HepG2 (cell line): ENCODE results near the gene HDAC10. TPM values are rescaled to one million over a fixed set of nuclear protein-coding genes. Genes with fewer than 3 reads are reported as not detected.

Source experiments
- AGO1 ChIP-seq: fragments of 200-400 bp; formaldehyde crosslinking; IDR thresholded peaks from 2 replicates; pipeline ENCODE4 v1.6.1; 2017; ENCODE audit warnings: mild to moderate bottlenecking, low read depth, low read length, moderate library complexity; ENCODE audit not compliant: poor library complexity, severe bottlenecking
- BORCS8-MEF2B ChIP-seq: sonication (generic); formaldehyde crosslinking; IDR thresholded peaks from 2 replicates; pipeline ENCODE4 v1.8.0; 2022; ENCODE audit warnings: mild to moderate bottlenecking, missing genetic modification reagents
- BRD4 ChIP-seq: sonication (generic); formaldehyde crosslinking; IDR thresholded peaks from 2 replicates; pipeline ENCODE4 v1.4.0; 2020; ENCODE audit warnings: missing genetic modification reagents
- CCAR2 ChIP-seq: fragments of 200-400 bp; formaldehyde crosslinking; optimal IDR thresholded peaks from 2 replicates; pipeline ENCODE3; 2018; ENCODE audit warnings: low read depth, mild to moderate bottlenecking, low read length, moderate library complexity
- EP300 ChIP-seq, 3 experiments: sonication (generic) in 1 of 3; formaldehyde crosslinking in 1 of 3; IDR thresholded peaks; 2 replicates each; pipeline versions ENCODE4 v1.5.1 to v1.6.1; 2011 to 2020; ENCODE audit warnings: low read depth in 2 of 3, low read length in 2 of 3, borderline replicate concordance in 1 of 3, improper control_type of control experiment in 1 of 3, mild to moderate bottlenecking in 1 of 3, missing genetic modification reagents in 1 of 3, moderate library complexity in 1 of 3
- ETS1 ChIP-seq: sonication (generic); formaldehyde crosslinking; IDR thresholded peaks from 2 replicates; pipeline ENCODE4 v1.4.0; 2020; ENCODE audit warnings: missing genetic modification reagents
- GLI4 ChIP-seq: sonication (generic); formaldehyde crosslinking; IDR thresholded peaks from 2 replicates; pipeline ENCODE4 v1.5.1; 2020; ENCODE audit warnings: missing genetic modification reagents, mild to moderate bottlenecking, moderate library complexity, borderline replicate concordance
- IKZF4 ChIP-seq: sonication (generic); formaldehyde crosslinking; IDR thresholded peaks from 2 replicates; pipeline ENCODE4 v1.5.1; 2020; ENCODE audit warnings: borderline replicate concordance, mild to moderate bottlenecking, low read depth, missing genetic modification reagents; ENCODE audit errors: not compliant biosample characterization
- MATR3 ChIP-seq: sonication (generic); formaldehyde crosslinking; IDR thresholded peaks from 2 replicates; pipeline ENCODE4 v1.4.0; 2020; ENCODE audit warnings: missing genetic modification reagents
- MBD4 ChIP-seq: IDR thresholded peaks from 2 replicates; pipeline ENCODE4 v1.6.1; 2012; ENCODE audit warnings: low read length, inconsistent platforms, borderline replicate concordance
- MED1 ChIP-seq: sonication (generic); formaldehyde crosslinking; IDR thresholded peaks from 2 replicates; pipeline ENCODE4 v1.4.0; 2020; ENCODE audit warnings: missing genetic modification reagents
- MED8 ChIP-seq: sonication (generic); formaldehyde crosslinking; IDR thresholded peaks from 2 replicates; pipeline ENCODE4 v1.8.1; 2023; ENCODE audit warnings: mild to moderate bottlenecking, missing genetic modification reagents; ENCODE audit not compliant: insufficient replicate concordance
- RCOR2 ChIP-seq: IDR thresholded peaks from 2 replicates; pipeline ENCODE4 v1.6.1; 2016; ENCODE audit warnings: missing biosample characterization, missing genetic modification reagents
- REXO4 ChIP-seq: sonication (generic); formaldehyde crosslinking; IDR thresholded peaks from 2 replicates; pipeline ENCODE4 v1.8.0; 2022; ENCODE audit warnings: missing genetic modification reagents, mild to moderate bottlenecking, borderline replicate concordance
- SETDB1 ChIP-seq: sonication (generic); formaldehyde crosslinking; IDR thresholded peaks from 2 replicates; pipeline ENCODE4 v1.5.1; 2020; ENCODE audit warnings: missing genetic modification reagents, mild to moderate bottlenecking, borderline replicate concordance
- SIX4 ChIP-seq: sonication (generic); formaldehyde crosslinking; IDR thresholded peaks from 2 replicates; pipeline ENCODE4 v1.4.0; 2020; ENCODE audit warnings: missing genetic modification reagents
- SNAI1 ChIP-seq: sonication (generic); formaldehyde crosslinking; IDR thresholded peaks from 2 replicates; pipeline ENCODE4 v1.5.0; 2020; ENCODE audit warnings: mild to moderate bottlenecking, missing genetic modification reagents, borderline replicate concordance
- SRSF4 ChIP-seq: fragments of 200-400 bp; formaldehyde crosslinking; IDR thresholded peaks from one replicate; pipeline ENCODE4 v1.6.1; 2018; ENCODE audit warnings: mild to moderate bottlenecking, low read depth, low read length, moderate library complexity; ENCODE audit not compliant: poor library complexity, severe bottlenecking
- ZKSCAN8 ChIP-seq: IDR thresholded peaks from 2 replicates; pipeline ENCODE4 v1.6.1; 2016; ENCODE audit warnings: borderline replicate concordance, missing genetic modification reagents, missing compliant biosample characterization
- ZNF138 ChIP-seq: sonication (generic); formaldehyde crosslinking; IDR thresholded peaks from 2 replicates; pipeline ENCODE4 v1.5.0; 2020; ENCODE audit warnings: mild to moderate bottlenecking, low read depth, missing genetic modification reagents
- ZNF143 ChIP-seq: sonication (generic); formaldehyde crosslinking; IDR thresholded peaks from 2 replicates; pipeline ENCODE4 v1.4.0; 2020; ENCODE audit warnings: missing genetic modification reagents
- ZNF207 ChIP-seq: fragments of 450-650 bp; IDR thresholded peaks from 2 replicates; pipeline ENCODE4 v1.6.1; 2016; ENCODE audit warnings: antibody characterized with exemption, borderline replicate concordance
- ZNF577 ChIP-seq: sonication (generic); formaldehyde crosslinking; IDR thresholded peaks from 2 replicates; pipeline ENCODE4 v1.4.0; 2020; ENCODE audit warnings: mild to moderate bottlenecking, low read depth, missing genetic modification reagents, borderline replicate concordance
- ZNF703 ChIP-seq: sonication (generic); formaldehyde crosslinking; IDR thresholded peaks from 2 replicates; pipeline ENCODE4 v1.5.1; 2020; ENCODE audit warnings: missing genetic modification reagents, mild to moderate bottlenecking, moderate library complexity, borderline replicate concordance
- ZSCAN22 ChIP-seq: sonication (generic); formaldehyde crosslinking; IDR thresholded peaks from 2 replicates; pipeline ENCODE4 v1.4.0; 2020; ENCODE audit warnings: mild to moderate bottlenecking, missing genetic modification reagents
- ZSCAN30 ChIP-seq: sonication (generic); formaldehyde crosslinking; IDR thresholded peaks from 2 replicates; pipeline ENCODE4 v1.5.0; 2020; ENCODE audit warnings: mild to moderate bottlenecking, missing genetic modification reagents
- polyA plus RNA-seq, 8 experiments: library from polyadenylated mRNA; depleted of rRNA in 3 of 8; stranded (reverse) in 7 of 8; unstranded in 1 of 8; fragments of >200 nt; fragmentation: Illumina TruSeq in 4 of 8; extraction: Trizol in 4 of 8; gene quantifications; 2 replicates each; pipeline versions ENCODE4 v1.2.1 to v1.2.3, GENCODE V29; 2011 to 2016; ENCODE audit warnings: low read depth in 4 of 8, missing spikeins in 1 of 8, mixed read lengths in 1 of 8; ENCODE audit not compliant: insufficient read depth in 1 of 8
- total RNA-seq, 5 experiments: library from RNA; depleted of rRNA; stranded (reverse); fragments of >200 nt; fragmentation: Illumina TruSeq; extraction: Trizol; gene quantifications; 2 replicates each; pipeline ENCODE4 v1.2.3, GENCODE V29; 2016; ENCODE audit warnings: low read depth in 1 of 5
- TF ChIP-seq, protein P1 (sequence below): sonication (generic); formaldehyde crosslinking; IDR thresholded peaks from 2 replicates; pipeline ENCODE4 v1.8.0; 2022; ENCODE audit warnings: missing genetic modification reagents, low read depth, mild to moderate bottlenecking, borderline replicate concordance
- TF ChIP-seq, protein P2 (sequence below): sonication (generic); formaldehyde crosslinking; IDR thresholded peaks from 2 replicates; pipeline ENCODE4 v1.5.0; 2020; ENCODE audit warnings: missing genetic modification reagents

Gene HDAC10
- total and polyA plus RNA-seq, 2 of the 13 experiments (the other 11 are each of a cell fraction or from before 2014, with no cell fraction given) = 13.9 to 14.9 TPM

- TF ChIP-seq, protein P1, sequence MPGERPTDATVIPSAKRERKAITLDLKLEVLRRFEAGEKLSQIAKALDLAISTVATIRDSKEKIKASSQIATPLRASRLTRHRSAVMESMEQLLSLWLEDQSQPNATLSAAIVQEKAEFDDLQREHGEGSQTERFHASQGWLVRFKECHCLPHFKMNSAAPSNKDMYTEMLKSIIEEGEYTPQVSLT (CRISPR knock-in tag) = no peak
- TF ChIP-seq MBD4 = no peak
- no peak for TF ChIP-seq ZNF577 (CRISPR knock-in tag)
- 0 out of 2 replicates have a peak, but pooled peaks have one; percentile 14 for TF ChIP-seq MATR3 (CRISPR knock-in tag)
- no peak for TF ChIP-seq MED1 (CRISPR knock-in tag)
- no peak for TF ChIP-seq SIX4 (CRISPR knock-in tag)
- no peak for TF ChIP-seq ZSCAN22 (CRISPR knock-in tag)
- TF ChIP-seq AGO1 = no peak
- TF ChIP-seq ZNF138 (CRISPR knock-in tag) = no peak
- TF ChIP-seq CCAR2 = no peak
- TF ChIP-seq ETS1 (CRISPR knock-in tag) = no peak
- TF ChIP-seq ZNF207 = no peak
- no peak for TF ChIP-seq BRD4 (CRISPR knock-in tag)
- TF ChIP-seq GLI4 (CRISPR knock-in tag) = no peak
- TF ChIP-seq, protein P2, sequence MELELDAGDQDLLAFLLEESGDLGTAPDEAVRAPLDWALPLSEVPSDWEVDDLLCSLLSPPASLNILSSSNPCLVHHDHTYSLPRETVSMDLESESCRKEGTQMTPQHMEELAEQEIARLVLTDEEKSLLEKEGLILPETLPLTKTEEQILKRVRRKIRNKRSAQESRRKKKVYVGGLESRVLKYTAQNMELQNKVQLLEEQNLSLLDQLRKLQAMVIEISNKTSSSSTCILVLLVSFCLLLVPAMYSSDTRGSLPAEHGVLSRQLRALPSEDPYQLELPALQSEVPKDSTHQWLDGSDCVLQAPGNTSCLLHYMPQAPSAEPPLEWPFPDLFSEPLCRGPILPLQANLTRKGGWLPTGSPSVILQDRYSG = no peak
- 0 out of 2 replicates have a peak, but pooled peaks have one; percentile 38 for TF ChIP-seq BORCS8-MEF2B
- TF ChIP-seq SNAI1 (CRISPR knock-in tag) = no peak
- TF ChIP-seq MED8 = no peak
- TF ChIP-seq ZSCAN30 = no peak
- no peak for TF ChIP-seq RCOR2 (CRISPR knock-in tag)
- no peak for TF ChIP-seq EP300 (IDR thresholded peaks at IDR 0.05; ENCODE audit: low read depth in 2 of 2, low read length in 2 of 2)
- no peak for TF ChIP-seq EP300 (CRISPR knock-in tag; IDR thresholded peaks at IDR 0.05; ENCODE audit: borderline replicate concordance)
- no peak for TF ChIP-seq SETDB1
- TF ChIP-seq REXO4 (CRISPR knock-in tag) = no peak
- no peak for TF ChIP-seq ZKSCAN8 (CRISPR knock-in tag)
- peak; percentile 84 for TF ChIP-seq IKZF4 (CRISPR knock-in tag)
- TF ChIP-seq ZNF703 (CRISPR knock-in tag) = no peak
- TF ChIP-seq SRSF4 = no peak
- TF ChIP-seq ZNF143 = no peak
Observed at GRCh38 chr22:50260801-50261614, 9.9 kb upstream of the HDAC10 start (continued).
